Medulla oblongata (tissue), 1 donor: ENCODE measurements around the gene POT1.

Experiments used
- DNase-seq: peaks from one replicate; pipeline ENCODE4 v3.0.0-alpha.2; 2015; ENCODE audit errors: extremely low spot score

Gene POT1

DNA sequence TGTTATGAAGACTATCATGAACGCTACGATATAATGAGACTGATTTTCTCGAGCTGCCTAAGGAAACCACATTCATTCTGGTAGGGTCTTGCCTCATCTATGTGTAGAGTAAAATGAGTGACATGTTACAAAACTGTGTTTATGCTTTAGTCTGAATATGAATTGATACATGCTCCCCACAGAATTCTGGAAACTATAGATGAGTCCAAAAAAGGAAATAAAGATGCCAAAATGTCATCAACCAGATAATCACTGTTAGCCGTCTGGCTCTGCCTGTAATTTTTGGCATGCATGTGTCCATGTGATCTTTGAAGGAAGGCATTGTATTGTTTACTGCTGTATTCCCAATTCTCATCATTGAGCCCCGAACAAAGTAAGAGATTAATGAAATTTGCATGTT is 121.4 kb downstream of the POT1 start:
- DNase-seq = no peak

GRCh38 chr7:124801330-124801895 is 128.2 kb downstream of the POT1 start:
- no peak for DNase-seq

DNA sequence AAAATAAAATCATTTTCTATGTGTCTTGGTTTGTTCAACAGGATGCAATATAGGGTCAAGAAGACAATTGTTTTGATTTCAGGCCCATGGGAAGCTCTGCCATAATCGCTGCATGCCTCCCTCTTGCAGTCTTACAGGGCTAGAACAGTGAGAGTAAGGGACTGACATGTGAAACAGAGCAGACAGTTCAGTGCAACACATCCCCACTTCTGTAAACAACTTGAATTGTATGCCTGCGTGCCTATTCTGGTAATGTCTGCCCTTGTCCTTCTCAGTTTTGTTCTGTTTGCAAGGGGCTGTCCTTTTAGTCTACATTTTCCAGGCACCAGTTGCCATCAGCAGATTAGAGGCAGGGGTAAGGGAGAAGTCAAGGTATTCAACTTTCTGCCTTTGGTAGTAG is 129.2 kb downstream of the POT1 start:
- no peak for DNase-seq

GRCh38 chr7:124799448-124799847 is 130.2 kb downstream of the POT1 start:
- DNase-seq = no peak

- DNase-seq = no peak
Measured at GRCh38 chr7:124796771-124797170, 132.9 kb downstream of the POT1 start.

- DNase-seq = no peak
Measured at GRCh38 chr7:124792696-124793095, 136.9 kb downstream of the POT1 start.

DNA sequence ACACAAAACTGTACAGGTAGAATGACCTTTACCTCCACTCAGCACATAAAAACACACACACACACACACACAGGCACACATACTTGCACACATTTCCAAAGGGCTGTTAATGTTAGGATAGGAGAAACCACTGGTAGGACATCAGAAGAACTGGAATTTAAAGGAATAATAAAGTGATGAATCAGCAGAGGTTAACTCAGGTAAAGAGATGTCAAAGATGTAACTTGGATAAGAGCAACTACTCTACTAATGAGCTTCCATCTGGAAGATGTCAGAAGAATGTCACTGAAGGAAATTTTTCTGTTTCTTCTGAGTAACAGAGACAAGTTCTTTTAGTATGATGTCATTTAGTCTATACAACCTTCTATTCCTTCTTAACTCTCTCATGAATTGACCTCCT is 137.6 kb downstream of the POT1 start:
- DNase-seq = no peak

- DNase-seq = peak; percentile 41
Measured at GRCh38 chr7:124791426-124791825, 138.2 kb downstream of the POT1 start.

- DNase-seq = peak; percentile 51
Measured at GRCh38 chr7:124790645-124791044, 139.0 kb downstream of the POT1 start.

- no peak for DNase-seq
Measured at GRCh38 chr7:124785994-124786393, 143.6 kb downstream of the POT1 start.

GRCh38 chr7:124784879-124785818 is 144.5 kb downstream of the POT1 start:
- DNase-seq = peak; percentile 85

- DNase-seq = no peak
Measured at GRCh38 chr7:124783271-124783670, 146.4 kb downstream of the POT1 start.

- DNase-seq = no peak
Measured at GRCh38 chr7:124781907-124782734, 147.5 kb downstream of the POT1 start.

GRCh38 chr7:124781418-124781817 is 148.2 kb downstream of the POT1 start:
- no peak for DNase-seq

DNA sequence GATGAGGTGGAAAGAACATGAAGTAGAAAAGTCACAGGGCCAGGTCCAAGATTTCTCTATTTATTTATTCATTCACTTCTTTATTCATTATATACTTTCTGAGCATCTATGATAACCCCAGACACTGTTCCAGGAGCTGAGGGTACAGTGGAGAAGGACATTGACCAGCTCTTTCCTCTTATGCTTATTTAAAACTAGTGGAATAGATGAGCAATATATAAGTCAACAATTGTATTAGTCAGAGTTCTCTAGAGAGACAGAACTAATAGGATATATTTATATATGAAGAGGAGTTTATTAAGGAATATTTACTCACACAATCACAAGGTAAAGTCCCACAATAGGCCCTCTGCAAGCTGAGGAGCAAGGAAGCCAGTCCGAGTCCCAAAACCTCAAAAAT is 149.0 kb downstream of the POT1 start:
- DNase-seq = no peak

DNA sequence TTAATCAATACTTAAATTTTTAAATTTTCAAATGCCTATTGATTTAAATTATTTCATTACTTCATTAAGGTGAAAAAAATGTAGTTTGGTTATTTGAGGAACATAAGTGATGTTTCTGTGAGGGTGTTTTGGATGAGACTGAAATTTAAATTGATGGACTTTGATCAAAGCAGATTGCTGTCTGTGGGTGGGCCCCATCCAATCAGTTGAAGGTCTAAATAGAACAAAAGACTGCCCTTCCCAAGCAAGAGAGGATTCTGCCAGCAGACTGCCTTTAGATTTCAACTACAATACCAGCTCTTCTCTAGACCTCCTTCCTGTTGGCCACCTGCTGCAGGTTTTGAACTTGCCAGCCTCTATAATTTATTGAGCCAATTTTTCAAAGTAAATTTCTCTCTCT is 149.6 kb downstream of the POT1 start:
- no peak for DNase-seq

DNA sequence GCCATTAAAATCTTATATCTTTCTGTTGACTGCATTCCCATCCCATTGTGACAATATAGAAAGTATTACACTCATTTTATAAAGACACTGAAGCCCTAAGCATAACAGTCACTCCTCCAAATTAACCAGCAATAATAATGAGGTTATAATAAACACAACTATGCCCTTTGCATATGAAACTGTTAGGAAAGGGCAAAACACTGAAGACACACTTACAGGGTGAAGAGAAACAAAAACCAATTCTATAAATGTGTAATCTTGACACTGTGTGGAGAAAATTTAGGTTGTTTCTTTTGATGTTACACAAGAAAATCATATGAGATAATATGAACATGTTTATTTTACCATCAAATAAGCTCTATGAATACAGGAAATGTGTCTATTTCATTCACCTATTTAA is 150.0 kb downstream of the POT1 start:
- DNase-seq = no peak

DNA sequence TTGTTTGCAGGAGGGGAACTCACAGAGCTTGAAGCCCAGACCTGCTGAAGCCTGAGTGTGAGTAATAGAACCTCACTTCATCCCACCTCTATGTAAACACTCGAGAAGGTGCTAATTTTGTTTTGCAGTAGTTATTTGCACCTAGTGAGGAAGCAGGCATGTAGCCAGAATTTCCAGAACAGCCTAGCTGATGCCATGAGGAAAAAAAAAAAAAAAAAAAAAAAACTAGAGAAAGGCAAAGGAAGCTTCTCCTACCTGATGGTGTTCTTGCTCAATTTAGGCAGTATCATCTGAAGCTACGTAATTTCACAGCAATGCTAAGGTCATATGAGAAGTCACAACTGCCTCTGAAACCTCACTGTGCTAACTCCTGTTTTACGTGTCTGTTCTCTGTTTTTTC is 150.4 kb downstream of the POT1 start:
- DNase-seq = no peak

DNA sequence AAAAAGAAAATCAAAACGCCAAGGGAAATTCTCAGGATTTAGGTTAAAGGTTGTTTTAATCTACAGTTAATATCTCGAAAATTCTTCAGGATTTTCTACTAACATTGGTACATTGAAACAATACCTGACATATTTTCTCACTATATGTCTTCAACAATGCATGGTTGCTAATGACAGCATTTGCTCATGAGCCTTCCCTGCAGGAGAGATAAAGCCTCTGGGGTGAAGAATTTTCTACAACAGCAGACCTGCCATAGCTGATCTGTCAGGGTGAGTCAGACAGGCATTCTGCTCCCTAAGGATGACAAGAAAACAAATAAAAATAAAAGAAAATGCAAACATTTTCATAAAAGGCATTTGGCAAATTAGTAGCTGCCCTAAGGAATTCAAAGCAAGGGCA is 152.4 kb downstream of the POT1 start:
- no peak for DNase-seq

DNA sequence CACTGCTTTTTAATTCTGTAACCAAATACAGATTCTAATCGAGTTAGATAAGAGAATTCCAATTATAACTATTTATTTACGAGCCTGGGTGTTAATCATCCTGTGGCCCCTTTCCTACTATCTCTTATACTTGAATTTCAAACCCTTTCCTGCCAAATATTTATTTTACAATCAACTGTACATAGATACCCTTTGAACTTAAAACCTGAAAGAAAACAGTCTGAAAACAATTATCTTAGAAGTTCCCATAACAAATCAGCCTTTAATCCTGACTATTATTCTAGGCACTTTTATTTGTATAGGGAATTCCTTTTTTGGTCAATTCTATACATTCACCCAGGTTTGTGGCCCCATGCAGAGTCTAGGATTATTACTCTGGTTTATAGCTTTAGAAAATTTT is 153.5 kb downstream of the POT1 start:
- no peak for DNase-seq

- DNase-seq = no peak
Measured at GRCh38 chr7:124775422-124775821, 154.2 kb downstream of the POT1 start.

DNA sequence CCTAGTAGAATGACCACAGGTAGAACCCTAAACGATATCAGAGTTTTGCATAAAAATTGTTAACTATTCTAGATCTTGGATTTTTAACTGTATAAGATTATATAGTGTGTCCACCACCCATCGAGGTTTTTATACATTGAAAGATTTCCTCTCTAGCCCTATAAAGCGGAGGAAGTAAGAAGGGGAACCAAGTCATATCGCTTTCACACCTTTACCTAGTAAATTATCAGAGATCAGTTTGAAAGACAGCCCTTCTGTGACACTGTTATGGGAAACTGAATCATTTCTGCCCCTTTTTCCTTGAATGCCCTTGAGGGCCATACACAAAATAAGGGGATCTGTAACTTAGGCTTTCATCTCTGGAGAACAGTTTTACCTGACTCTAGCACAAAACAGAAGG is 155.7 kb downstream of the POT1 start:
- no peak for DNase-seq

GRCh38 chr7:124773339-124773738 is 156.3 kb downstream of the POT1 start:
- no peak for DNase-seq
